ENCODE results near the gene NXNL1.

DNA sequence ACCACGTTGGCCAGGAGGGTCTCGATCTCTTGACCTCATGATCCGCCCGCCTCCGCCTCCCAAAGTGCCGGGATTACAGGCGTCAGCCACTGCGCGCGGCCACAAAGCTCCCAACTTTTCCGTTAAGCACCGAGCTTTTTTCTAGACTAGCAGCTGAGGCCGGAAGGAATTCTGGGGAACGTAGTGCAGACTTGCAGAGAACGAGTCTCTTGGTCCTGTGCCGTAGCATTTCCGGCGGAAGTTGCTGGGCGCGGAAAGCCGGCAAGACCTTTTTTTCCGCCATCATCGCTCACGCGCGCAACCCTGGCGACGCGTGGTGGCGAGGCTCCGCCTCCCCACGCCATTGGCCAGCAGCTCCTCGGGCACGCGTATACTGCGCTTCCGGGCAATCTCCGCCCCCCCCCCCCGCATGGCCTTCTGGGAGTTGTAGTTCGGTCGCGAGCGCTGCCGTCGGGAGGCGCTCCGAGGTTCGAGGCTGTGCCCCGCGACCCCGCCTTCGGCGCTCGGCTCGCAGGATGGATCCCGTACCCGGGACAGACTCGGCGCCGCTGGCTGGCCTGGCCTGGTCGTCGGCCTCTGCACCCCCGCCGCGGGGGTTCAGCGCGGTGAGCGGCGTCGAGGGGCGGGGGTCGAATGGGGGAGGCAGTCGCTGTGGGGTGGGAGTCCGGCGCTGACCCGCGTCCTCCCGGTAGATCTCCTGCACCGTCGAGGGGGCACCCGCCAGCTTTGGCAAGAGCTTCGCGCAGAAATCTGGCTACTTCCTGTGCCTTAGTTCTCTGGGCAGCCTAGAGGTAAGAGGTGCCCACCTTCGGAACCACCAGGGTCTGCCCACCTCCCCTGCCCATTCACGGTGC, 40.9 kb downstream of the NXNL1 start, which contains the start of gene MVB12A:
- TF ChIP-seq, protein P1, sequence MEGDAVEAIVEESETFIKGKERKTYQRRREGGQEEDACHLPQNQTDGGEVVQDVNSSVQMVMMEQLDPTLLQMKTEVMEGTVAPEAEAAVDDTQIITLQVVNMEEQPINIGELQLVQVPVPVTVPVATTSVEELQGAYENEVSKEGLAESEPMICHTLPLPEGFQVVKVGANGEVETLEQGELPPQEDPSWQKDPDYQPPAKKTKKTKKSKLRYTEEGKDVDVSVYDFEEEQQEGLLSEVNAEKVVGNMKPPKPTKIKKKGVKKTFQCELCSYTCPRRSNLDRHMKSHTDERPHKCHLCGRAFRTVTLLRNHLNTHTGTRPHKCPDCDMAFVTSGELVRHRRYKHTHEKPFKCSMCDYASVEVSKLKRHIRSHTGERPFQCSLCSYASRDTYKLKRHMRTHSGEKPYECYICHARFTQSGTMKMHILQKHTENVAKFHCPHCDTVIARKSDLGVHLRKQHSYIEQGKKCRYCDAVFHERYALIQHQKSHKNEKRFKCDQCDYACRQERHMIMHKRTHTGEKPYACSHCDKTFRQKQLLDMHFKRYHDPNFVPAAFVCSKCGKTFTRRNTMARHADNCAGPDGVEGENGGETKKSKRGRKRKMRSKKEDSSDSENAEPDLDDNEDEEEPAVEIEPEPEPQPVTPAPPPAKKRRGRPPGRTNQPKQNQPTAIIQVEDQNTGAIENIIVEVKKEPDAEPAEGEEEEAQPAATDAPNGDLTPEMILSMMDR (IDR thresholded peaks at IDR 0.05) = no peak
- peak; percentile 69 to 96 for TF ChIP-seq POLR2AphosphoS5 (IDR thresholded peaks at IDR 0.05)
- TF ChIP-seq EP300 (IDR thresholded peaks at IDR 0.05) = no peak
